ENCODE measurements around the gene RASA2.
"Not testable (repeated sequence)": the region's sequence is repeated elsewhere in the genome, so short reads cannot be mapped to it uniquely, and the experiment has no call there.

RASA2 gene

GRCh38 chr3:141498598-141499223 lies 11.9 kb downstream of the RASA2 start:
- DNase-seq = no peak

GRCh38 chr3:141499284-141499683 lies 12.5 kb downstream of the RASA2 start:
- no peak for DNase-seq

DNA sequence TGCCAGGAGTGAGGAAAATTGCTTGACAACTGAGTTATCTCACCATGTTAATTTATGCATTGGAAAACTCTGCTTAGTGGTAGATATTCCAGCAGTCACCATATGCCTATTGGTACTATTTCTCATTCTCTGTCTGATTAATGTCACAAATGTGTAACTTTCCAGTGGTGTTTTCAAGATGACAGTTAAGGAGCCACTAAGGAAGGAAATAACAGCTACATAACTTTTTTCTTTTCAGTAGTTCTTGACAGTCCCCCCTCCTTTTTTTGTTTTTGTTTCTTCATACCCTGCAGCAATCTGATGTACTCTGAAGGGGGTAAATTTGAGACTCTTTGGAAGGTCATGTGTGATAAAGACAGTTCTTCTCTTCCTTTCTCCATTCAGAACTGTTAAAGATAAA lies 13.1 kb downstream of the RASA2 start:
- DNase-seq = no peak

DNA sequence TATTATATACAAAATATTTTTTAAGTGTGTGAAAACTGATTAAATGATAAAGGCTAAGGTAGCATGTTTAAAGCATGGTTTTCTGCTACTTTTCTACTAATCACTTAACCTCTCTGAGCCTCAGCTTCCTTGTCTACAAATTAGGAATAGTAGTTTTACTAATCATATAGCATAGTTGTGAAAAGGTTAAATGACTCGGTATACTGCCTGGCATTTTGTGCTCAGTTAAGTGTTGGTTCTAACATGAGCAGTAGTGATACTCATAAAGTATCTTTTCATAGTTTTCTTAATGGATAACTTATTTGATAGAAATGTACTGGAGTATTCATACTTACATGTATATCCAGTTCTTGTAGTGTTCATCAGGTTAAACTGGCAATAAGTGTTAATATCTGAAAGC lies 13.6 kb downstream of the RASA2 start:
- no peak for DNase-seq

GRCh38 chr3:141505166-141505565 lies 18.3 kb downstream of the RASA2 start:
- no peak for DNase-seq

- DNase-seq = no peak
Observed at GRCh38 chr3:141506071-141506470, 19.2 kb downstream of the RASA2 start.

DNA sequence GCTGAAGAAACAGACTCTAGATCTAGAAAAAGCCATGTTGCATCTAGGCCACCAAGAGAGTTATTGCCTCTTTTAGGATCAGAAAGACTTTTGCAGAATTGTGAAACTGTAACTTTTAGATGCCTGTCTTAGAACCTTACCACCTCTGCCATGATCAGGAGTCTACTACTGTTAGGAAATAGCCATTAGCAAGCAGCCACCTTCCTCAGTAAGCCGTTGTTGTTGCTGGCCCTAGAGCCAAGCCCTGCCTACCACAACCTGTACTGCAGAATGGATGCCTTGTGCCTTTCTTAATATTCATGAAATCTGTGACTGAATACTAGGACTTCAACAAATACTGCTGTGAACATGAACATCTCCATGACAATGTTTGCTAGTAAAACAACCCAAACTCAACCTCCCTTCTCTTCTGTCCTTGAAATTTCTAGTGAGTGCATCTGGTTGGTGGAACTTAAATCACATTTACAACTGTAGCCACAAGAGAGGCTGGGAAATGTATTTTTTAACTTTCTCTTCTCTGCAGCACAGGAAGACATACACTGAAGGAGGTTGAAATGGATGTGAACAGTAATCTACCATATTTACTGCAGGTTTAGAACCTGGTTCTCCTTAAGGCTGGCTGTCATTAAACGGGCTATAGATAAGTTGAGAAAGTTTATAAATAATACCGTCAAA lies 20.7 kb downstream of the RASA2 start:
- DNase-seq = no peak

DNA sequence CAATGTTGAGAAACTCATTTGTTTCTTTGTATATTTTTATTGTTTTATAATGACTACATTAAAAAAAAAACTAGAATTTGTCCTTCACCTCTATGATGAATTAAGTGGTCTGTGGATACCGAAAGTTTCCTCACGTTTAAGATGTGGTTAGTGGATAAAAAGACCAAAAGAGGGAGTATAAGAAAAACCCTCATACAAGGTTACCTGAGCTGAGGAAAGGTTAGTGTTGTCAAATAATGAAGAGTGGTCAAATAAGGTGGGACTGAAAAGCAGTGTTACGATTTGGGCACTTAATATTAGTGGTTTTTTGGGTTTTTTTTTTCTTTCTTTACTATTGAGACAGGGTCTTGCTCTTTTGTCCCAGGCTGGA lies 21.2 kb downstream of the RASA2 start:
- DNase-seq = no peak

GRCh38 chr3:141511361-141511760 lies 24.5 kb downstream of the RASA2 start:
- no peak for DNase-seq

GRCh38 chr3:141514382-141514781 lies 27.6 kb downstream of the RASA2 start:
- no peak for DNase-seq

DNA sequence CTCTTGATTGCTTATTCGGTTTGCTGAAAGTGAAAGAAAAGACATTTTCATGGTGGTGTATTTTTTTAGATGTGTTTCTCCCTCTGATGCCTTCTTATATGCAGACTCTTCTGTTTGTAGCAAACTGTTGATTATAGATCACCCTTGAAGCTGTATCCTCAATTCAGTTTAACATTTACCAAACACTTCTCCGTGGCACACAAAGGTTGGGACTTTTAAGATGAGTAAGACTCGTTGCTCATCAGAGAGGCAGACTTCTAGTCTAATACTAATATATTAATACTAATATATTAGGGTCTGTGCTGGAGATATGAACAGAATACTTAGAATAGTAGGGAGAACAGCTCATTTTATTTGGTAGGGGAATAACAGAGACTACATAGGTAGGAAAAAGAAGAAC lies 32.8 kb downstream of the RASA2 start:
- DNase-seq = no peak

GRCh38 chr3:141521781-141522180 lies 35.0 kb downstream of the RASA2 start:
- DNase-seq = no peak

GRCh38 chr3:141523615-141524375 lies 37.0 kb downstream of the RASA2 start:
- no peak for DNase-seq

- DNase-seq = no peak
Observed at GRCh38 chr3:141524988-141525387, 38.2 kb downstream of the RASA2 start.

DNA sequence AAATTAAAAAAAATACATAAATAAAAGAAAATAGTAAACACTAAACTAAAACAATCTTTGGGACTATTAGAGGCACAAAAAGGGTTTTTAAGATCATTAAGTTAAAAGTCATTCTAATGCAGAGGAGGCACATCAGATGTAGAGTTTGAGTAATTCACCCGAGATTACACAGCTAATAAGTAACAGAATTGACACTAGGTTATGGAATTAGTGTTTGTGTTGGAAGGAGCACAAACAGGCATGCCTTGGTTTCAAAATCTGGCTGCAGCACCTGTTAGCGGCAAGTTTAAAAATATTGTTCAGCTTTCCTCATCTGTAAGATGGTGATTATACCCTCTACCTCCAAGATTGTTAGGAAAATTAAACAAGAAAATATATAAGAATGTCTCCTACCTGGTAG lies 39.0 kb downstream of the RASA2 start:
- no peak for DNase-seq

GRCh38 chr3:141526709-141527108 lies 39.9 kb downstream of the RASA2 start:
- DNase-seq = no peak

- DNase-seq = no peak
Observed at GRCh38 chr3:141528800-141529199, 42.0 kb downstream of the RASA2 start.

DNA sequence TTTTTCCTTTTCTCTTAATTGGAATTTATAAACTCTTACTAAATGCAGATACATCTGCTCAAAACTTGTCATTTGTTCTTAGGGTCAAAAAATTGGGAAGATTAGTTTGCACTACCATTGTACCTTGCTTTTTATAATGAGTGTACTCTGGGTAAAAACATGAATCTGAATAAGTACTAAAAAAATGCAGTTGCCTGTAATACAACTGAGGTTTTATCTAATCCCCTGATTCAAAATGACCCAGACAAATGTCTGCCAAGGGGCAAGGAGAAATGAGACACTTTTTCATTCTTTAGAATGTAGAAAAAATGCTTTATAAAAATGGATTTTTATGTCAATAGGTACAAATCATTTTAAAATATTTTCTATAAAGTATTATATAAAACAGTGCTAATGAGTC lies 42.4 kb downstream of the RASA2 start:
- no peak for DNase-seq

- no peak for DNase-seq
Observed at GRCh38 chr3:141529717-141530414, 43.0 kb downstream of the RASA2 start.

- no peak for DNase-seq
Observed at GRCh38 chr3:141530415-141530768, 43.6 kb downstream of the RASA2 start.

- no peak for DNase-seq
Observed at GRCh38 chr3:141532609-141533008, 45.8 kb downstream of the RASA2 start.

GRCh38 chr3:141536017-141536416 lies 49.2 kb downstream of the RASA2 start:
- not testable (repeated sequence) for DNase-seq

- peak; percentile 1 for DNase-seq
Observed at GRCh38 chr3:141537856-141538255, 51.0 kb downstream of the RASA2 start.

Measured in NCI-H446 treated with DMSO at 0.1 percent for 48 hours (cell line).